ENCODE measurements around the gene GNGT1.
"Not testable (repeated sequence)": the region's sequence is repeated elsewhere in the genome, so short reads cannot be mapped to it uniquely, and the experiment has no call there.

The GNGT1 gene

DNA sequence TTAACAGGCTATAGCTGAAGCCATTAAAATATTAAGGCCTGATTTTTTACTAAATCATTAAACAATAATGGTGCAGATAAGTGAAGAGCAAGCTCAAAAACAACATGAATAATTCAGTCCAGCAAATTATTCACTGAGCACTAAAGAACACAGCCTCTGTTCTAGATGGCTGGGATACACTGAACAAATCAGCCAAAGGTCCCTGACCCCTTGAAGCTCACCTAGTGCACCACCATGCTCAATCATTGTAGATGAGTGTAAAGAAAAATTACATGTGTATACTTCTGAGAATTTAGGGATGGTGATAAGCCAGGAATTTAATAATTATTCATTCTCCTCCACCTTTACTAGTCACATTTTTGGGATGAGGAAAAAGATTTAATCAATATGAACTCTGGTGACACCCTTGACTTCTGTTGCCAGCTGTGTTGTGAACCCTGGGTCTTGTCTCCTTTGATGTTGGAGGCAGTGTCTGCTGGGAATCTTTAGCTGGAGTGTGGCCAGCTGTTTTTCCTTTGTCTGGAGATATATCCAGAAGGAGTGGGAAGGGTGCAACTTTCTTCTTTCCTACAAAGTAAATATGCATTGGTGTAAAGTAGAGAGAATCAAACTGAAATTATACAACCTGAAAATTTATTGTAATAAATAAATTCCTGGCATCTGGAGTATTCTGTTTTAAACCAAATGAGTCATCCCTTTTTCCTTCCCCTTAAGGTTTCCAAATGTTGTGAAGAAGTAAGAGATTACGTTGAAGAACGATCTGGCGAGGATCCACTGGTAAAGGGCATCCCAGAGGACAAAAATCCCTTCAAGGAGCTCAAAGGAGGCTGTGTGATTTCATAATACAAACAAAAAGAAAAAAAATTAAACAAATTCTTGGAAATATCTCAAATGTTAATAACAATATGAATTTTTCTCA is 4.0 kb downstream of the GNGT1 start:
- peak; percentile 67 for DNase-seq

DNA sequence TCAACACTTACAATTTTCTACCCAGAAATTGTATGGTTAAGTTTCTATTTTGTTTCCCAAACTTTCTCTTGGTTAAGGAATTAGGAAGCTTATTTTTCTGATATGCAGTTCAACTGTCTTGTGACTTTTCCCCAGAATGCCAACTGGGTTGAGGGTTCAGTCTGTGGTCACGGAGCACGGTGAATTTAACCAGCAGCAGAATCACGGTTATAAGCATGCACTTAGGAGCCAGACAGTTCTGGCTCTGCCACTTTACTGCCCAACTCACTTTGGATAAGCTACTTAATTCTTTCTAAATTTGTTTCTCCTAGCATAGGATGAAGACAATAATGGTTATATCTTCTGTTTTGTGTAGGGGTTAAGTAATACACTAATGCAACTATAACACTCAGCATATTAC is 4.9 kb downstream of the GNGT1 start:
- DNase-seq: not testable (repeated sequence)

DNA sequence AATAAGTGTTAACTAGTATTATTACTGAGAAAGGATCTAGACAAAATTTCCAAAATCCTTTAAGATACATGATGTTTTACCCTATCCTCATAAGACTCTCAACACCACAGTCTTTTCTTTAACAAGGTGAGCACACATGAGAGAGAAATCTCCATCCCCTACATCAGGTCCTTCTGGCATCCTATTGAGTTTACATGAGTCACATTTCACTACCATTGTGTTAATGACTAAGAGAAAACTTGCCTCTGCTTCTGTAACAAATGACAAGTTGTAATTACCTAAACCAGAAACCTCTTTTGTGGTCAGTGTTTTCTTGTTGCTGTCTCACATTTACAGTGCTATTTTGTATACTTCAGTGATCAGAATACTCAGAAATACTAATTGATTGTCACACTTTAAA is 5.3 kb downstream of the GNGT1 start:
- not testable (repeated sequence) for DNase-seq

DNA sequence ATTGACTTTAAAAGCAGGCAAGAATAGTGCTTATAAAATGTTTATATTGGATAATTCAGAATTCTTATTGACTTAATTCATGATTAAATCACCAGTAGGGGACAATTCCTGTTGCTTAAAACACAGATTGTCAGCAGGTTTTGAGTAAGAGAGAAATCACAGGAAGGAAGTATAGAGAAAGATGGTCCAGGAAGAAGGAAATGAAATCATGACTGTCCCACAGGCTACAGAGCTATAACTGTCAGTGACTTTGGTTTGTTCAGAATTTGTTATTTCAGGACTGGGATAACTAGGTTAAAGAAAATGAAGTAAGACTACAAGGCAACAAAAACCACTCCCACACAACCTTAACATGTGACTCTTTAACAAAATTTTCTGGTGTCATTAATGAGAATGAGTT is 6.8 kb downstream of the GNGT1 start:
- no peak for DNase-seq

DNA sequence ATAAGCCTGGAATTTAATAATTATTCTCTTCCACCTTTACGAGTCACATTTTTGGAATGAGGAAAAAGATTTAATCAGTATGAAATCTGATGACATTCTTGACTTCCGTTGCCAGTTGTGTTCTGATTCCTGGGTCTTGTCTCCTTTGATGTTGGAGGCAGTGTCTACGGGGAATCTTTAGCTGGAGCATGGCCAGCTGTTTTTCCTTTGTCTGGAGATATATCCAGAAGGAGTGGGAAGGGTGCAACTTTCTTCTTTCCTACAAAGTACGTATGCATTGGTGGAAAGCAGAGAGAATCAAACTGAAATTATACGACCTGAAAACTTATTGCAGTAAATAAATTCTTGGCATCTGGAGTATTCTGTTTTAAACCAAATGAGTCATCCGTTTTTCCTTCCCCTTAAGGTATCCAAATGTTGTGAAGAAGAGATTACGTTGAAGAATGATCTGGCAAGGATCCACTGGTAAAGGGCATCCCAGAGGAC is 8.3 kb downstream of the GNGT1 start:
- peak; percentile 79 for DNase-seq

DNA sequence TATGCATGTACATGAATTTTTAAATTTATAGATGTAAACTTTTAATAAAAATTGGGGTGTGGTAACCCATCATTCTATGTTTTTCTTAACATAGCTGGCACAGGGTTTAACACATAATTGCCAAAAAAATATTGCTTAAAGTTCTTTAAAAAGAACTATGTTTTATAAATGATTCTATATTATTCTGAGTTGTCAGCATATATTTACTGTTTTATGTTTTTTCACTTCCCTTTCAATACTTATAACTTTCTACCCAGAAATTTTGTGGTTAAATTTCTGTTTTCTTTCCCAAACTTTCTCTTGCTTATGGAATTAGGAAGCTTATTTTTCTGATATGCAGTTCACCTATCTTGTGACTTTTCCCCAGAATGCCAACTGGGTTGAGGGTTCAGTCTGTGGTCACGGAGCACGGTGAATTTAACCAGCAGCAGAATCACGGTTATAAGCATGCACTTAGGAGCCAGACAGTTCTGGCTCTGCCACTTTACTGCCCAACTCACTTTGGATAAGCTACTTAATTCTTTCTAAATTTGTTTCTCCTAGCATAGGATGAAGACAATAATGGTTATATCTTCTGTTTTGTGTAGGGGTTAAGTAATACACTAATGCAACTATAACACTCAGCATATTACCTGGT is 9.0 kb downstream of the GNGT1 start:
- DNase-seq: not testable (repeated sequence)

DNA sequence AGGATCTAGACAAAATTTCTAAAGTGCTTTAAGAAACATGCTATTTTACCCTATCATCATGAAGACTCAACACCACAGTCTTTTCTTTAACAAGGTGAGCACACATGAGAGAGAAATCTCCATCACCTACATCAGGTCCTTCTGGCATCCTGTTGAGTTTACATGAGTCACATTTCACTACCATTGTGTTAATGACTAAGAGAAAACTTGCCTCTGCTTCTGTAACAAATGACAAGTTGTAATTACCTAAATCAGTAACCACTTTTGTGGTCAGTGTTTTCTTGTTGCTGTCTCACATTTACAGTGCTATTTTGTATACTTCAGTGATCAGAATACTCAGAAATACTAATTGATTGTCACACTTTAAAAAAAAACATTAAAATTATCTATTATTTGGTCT is 9.5 kb downstream of the GNGT1 start:
- not testable (repeated sequence) for DNase-seq

DNA sequence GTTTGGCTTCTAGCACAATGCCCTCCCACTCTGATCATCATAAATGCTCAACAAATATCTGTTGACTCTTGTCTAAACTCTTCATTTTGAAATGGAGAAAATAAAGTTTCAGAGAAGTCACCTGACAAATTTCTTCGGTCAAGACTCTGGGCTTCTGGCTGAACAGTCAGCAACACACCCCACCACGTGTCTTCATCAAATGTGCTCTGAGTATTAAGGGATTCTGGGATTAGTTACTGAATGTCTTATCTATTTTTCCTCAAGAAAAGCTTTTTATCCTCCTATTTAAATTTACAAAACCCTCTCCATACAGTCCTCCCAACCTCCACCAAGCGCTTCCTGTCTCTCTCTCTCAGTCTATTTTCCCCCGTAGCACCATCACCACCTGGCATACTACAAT is 9.9 kb downstream of the GNGT1 start:
- DNase-seq: not testable (repeated sequence)

DNA sequence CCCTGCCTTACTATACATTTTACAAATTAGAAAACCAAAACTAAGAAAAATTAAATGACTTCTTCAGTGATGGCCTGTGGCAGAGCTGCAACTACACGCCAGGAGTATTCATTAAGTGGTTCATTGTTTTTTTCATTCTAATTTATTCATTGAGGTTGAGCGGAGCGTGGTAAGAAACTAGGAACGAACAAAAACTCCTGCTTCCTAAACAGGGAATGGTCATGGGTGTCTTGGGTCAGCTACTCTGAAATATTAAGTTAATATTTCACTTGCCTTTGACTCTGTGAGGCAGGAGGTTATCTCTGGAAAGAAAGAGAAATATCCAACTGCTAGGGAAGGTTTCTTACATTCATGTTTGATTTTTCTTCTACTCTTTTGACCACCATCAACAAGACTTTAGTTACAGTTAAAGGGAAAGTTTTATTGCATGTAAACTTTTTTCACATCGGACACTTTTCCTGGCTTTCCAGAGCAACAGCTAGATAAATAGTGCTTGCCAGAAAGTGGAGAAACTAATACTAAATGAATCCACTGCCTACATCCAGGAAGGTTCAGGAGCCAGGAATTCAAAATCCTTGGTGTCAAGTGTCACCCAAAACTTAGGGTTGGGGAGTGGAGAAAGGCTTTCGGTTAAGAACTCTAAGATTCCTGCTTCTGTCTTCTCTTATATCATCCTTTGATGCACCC is 14.3 kb downstream of the GNGT1 start:
- DNase-seq: peak; percentile 11

DNA sequence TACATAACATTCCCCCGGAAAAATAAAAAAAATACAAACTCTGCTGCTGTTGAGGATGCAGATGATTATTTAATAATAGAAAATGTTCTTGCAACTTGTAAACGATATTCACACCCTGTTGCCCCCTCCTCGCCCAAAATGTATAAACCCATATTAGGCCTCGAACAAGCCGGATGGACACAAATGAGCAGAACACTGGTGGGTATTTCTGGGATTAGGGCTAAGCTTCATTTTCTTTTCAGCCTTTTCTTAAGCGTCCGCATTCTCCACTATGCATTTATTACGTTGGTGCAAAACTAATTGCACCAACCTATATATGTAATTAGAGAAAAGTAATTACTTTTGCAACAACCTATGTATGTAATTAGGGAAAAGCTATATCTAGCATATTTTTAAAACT is 14.8 kb downstream of the GNGT1 start:
- DNase-seq: no peak

DNA sequence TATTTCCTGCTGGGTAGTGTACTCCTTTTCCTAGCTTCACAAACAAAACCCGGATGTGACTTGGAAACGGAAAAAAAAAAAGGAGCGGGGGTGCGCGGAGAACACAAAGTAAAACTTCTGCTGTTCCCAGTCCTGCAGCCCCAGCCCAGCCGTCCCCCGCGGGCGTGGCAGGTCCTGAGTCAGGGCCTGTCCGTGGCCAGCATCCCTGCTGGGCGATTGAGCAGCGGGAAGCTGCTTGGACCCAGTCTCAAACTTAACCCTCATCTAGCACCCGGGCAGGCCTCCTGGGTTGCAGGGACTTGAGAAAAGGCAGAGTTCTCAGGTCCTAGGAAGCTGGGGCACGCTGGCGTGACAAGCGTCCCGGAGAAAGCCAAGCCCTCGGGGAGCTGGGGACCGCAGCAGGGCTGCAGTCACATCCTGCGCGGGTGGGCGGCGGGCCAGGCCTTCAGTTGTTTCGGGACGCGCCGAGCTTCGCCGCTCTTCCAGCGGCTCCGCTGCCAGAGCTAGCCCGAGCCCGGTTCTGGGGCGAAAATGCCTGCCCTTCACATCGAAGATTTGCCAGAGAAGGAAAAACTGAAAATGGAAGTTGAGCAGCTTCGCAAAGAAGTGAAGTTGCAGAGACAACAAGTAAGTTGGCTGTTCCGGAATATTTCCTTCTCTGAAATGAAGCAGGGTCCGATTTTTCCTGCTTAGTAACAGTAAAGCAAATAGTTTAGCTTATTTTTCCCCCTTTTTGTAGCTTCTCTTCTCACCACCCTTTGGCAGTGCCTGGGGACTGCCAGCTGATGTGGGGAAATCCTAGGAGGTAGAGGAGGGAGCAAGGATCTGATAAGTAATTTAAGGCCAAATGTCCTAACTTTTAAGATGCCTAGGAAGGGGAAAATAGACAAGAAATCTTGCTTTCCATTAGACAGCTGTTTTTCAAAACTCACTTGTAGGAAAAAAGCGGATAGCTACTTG is 15.5 kb downstream of the GNGT1 start, which contains the start of gene GNG11:
Gene GNG11 (plus strand): TSS at position 129 of the 960 bp plus-strand sequence. CDS start 403 bp downstream, at position 532.
- peak; percentile 84 for DNase-seq

DNA sequence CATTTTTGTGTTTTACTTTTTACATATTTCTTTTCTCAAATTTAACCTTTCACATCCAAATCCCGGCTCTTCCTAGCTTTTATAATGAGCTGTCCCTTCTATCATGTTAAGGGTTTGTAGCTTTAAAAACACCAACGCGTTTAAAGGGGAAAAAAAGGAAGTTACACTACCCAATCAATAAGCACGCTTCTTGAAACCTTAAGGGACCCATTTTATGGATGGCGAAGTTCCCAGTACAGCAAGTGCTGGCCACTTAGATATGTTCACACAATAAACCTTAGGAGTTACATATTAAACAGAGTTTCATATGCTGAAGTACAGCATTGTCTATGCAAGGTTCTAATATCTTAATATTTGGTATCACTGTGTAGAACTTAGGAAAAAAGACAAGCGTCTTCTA is 16.9 kb downstream of the GNGT1 start:
- peak; percentile 20 for DNase-seq

DNA sequence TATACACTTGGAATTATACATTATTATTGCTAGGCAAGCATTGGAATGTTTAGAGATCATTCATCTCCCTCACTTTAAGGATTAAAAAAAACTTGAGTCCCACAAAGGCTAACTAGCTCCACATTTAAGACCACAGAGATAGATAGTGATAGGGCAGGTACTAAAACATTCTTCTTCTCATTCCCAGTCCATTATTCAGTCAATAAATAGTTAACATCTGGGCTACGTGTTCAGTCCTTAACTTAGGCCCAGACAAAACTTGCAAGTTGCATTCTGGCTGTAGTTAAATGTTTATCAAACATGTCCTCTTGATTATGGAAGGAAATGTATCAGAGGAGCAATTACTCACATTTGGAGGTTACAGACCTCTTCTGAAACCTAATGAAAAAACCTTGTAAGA is 17.6 kb downstream of the GNGT1 start:
- peak; percentile 23 for DNase-seq

DNA sequence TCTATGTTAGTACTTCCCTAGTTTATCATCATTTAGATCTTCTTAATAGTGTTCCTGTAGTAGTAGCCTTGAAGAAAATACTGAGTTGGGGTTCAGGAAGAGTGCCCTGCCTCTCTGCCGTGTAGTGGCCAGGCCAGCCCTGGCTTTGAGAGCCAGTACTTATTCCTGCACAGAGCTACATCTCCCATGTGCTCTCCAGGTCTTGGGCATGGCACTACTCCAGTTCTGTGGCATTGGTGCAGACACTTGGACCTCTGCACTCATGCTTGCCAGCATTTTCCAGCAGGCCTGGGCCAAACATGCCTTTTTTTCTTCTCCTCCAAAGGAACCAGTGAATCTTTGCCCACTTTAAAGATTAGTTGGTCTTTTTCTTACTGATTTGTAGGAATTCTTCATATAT is 20.4 kb downstream of the GNGT1 start:
- DNase-seq: no peak

DNA sequence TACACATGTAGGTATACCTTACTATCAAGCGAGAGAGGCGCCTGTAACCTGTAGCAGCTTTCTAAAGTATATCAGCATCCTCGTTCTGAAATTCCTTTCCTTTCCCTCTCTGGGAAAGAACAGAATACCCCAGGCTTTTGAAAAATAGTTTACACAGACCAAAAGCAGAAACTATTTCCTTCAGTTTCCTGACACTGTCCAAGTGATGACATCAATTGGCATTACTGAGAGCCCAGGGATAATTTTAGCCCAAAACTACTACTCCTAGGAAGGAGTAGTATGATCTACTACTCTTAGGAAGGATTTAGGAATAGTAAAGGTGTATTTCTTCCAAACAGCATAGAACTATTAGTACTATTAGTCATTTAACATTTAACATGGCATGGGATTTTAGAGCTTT is 21.2 kb downstream of the GNGT1 start:
- no peak for DNase-seq

DNA sequence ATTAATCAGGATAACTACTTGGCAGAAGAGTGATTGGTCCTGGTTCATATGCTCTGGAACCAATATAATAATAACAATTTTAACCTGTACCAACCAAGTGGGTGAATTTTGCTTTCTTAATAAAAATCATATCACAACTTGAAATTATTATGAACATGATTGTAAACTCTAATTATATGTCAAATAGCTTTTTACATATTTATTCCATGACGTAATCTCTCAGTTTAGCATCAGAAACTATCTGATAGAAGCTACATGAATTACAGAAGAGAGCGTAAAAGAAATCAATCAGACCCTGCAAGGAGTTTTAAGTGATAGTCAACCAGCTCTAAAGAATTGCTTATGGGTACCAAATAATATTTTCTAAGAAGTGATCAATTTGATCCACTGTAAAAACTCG is 25.3 kb downstream of the GNGT1 start:
- DNase-seq: no peak

DNA sequence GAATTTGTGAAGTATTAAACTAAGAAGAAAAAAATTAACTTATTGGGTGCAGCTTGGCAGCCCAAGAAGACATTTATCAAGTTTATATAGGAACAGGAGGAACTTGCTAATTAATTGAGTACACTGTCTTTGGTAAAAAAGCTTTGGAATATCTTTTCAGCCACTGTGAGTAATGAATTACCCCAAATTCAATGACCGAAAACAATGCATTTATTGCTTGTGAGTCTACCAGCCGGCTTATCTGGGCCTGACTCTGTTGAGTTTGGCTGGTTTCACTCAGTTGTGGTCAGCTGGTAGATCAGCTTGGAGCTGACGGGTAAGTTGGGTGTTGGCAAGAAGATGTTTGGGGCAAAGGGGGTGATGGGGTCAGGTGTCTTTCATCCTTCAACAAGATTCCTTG is 26.8 kb downstream of the GNGT1 start:
- DNase-seq: no peak

DNA sequence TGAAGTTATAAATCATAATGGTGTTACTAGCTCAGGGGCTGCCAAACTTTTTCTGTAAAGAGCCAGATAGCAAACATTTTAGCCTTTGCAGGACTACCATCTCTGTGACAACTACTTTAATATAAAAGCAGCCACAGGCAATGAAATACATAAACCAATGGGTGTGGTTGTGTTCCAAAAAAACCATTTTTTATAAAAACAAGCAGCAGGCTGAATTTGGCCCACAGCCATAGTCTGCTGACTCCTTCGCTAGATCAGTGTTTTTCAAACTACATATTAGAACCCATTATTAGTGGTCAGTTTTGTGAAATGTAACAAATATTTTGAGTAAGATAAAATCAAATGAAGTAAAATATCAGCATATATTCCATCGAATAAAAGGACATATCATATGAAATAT is 28.7 kb downstream of the GNGT1 start:
- DNase-seq: no peak

DNA sequence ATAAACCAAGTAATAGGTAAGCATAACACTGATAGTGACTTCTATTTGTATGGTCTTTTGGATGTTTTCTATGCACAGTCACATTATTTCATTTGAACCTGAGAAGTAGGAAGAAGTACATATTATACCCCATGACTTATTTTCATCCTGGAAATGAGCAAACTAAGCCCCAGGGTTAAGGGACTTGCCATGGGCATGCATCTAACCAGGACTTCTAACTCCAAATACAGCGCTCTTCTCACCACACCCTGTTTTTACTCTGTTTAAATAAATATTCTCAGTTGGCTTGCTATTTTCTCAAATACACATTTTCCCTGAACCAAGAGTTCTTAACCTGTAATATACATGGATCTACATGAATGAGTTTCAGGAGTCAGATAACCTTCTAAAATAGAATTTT is 31.5 kb downstream of the GNGT1 start:
- no peak for DNase-seq

DNA sequence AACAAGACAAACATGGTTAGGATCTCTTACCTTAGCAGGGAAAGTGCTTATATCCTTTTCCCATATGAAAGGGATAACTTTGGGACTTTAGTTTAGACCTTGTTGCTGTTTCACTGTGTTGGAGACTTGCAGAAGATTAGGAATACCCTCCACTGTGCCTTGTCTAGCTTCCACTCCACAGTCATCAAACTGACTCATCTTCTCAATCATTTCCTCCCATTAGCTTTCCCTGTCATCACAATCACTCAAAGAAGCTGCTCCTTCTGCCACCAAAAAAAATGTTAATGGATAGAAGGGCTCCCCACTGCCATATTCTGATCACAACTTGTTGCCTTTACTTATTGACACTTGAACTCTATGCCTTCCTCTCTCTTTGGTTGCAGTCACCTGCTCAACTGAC is 31.9 kb downstream of the GNGT1 start:
- DNase-seq: peak; percentile 7

DNA sequence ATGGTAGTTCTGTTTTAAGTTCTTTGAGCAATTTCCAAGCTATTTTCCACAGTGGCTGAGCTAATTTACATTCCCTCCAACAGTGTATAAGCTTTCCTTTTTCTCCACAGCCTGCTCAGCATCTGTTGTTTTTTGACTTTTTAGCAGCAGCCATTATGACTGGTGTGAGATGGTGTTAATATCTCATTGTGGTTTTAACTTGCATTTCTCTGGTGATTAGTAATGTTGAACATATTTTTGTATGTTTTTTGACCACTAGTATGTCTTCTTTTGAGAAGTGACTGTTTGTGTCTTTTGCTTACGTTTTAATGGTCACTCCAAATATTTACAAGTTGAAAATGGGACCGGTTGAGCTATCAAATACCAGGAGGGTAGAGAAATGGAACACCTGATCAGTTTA is 35.6 kb downstream of the GNGT1 start:
- DNase-seq: peak; percentile 53

DNA sequence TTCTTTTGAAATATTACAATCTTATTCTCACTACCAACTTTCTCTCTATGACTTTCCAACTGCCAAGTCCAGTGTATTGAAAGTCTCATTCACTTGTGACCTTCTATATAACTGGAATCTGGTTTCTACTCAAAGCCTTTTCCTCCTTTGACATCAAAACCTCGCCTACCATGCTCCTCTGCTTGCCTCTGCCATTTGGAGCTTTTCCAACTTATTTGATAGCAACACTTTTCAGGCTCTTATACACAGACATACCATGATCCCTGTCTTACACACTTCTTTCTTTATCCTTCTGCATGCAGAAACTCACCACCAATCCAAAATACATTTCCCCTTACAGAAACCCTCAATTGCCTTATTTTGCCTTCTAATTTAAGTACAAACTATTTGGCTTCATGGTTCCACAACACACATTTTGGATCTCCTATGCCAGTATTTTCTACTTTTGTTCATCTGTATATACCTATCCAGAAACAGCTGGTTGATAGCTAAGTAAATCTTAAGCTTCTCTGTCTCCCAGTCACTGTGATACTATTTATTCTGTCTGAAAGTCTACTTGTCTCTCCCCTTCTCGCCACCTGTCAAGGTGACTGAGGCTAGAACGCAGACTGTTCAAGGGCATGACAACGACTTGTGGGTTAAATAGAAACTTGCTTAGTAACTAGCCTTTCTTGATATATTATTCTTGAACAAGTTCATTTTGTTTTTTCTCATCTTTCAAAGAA is 37.6 kb downstream of the GNGT1 start:
- no peak for DNase-seq

All from EL (cell line).